NCI-H1092 treated with DMSO at 0.1 percent for 48 hours (cell line): ENCODE measurements around the gene NUDC.
"Not testable (repeated sequence)": the region's sequence is repeated elsewhere in the genome, so short reads cannot be mapped to it uniquely, and the experiment has no call there.

Source experiments
- DNase-seq: peaks from one replicate; lab custom pipeline; 2025; lab: John Stamatoyannopoulos, UW

NUDC gene

GRCh38 chr1:26921540-26922430 lies at the start of gene NUDC:
NUDC (plus strand) TSS chr1:26921743; CDS start chr1:26921849, 106 bp downstream.
- peak; percentile 99 for DNase-seq

- not testable (repeated sequence) for DNase-seq
Measured at GRCh38 chr1:26873097-26873496, 48.4 kb upstream of the NUDC start.

GRCh38 chr1:26874896-26875295 lies 46.6 kb upstream of the NUDC start:
- DNase-seq: no peak

- no peak for DNase-seq
Measured at GRCh38 chr1:26877326-26877725, 44.2 kb upstream of the NUDC start.

GRCh38 chr1:26879793-26880192 lies 41.8 kb upstream of the NUDC start:
- DNase-seq: no peak

- not testable (repeated sequence) for DNase-seq
Measured at GRCh38 chr1:26881611-26882010, 39.9 kb upstream of the NUDC start.

- DNase-seq: no peak
Measured at GRCh38 chr1:26882696-26883463, 38.7 kb upstream of the NUDC start.

- no peak for DNase-seq
Measured at GRCh38 chr1:26887125-26887524, 34.4 kb upstream of the NUDC start.

- no peak for DNase-seq
Measured at GRCh38 chr1:26888231-26888630, 33.3 kb upstream of the NUDC start.

GRCh38 chr1:26889551-26890466 lies 31.7 kb upstream of the NUDC start, which contains the start of gene GPN2:
GPN2 (minus strand) TSS chr1:26890283; CDS start chr1:26890096, 187 bp downstream.
- peak; percentile 82 for DNase-seq

GRCh38 chr1:26890467-26890796 lies 31.1 kb upstream of the NUDC start:
- DNase-seq: no peak

GRCh38 chr1:26894263-26894662 lies 27.3 kb upstream of the NUDC start:
- DNase-seq: no peak

GRCh38 chr1:26897351-26897750 lies 24.2 kb upstream of the NUDC start:
- DNase-seq: no peak

GRCh38 chr1:26900001-26900814 lies 21.3 kb upstream of the NUDC start, which contains the start of gene GPATCH3:
GPATCH3 (minus strand) TSS chr1:26900467; CDS start chr1:26900442, 25 bp downstream.
- peak; percentile 90 for DNase-seq

GRCh38 chr1:26900815-26901511 lies 20.6 kb upstream of the NUDC start:
- peak; percentile 47 for DNase-seq

GRCh38 chr1:26907071-26907917 lies 14.2 kb upstream of the NUDC start:
- DNase-seq: no peak

GRCh38 chr1:26909951-26910342 lies 11.6 kb upstream of the NUDC start:
- DNase-seq: no peak

- DNase-seq: no peak
Measured at GRCh38 chr1:26910343-26911160, 11.0 kb upstream of the NUDC start.
